Prostate gland (tissue), 2 donors: ENCODE results near the gene SMC5. TPM values are rescaled to one million over a fixed set of nuclear protein-coding genes. Genes with fewer than 3 reads are reported as not detected.
"Not testable (repeated sequence)": the region's sequence is repeated elsewhere in the genome, so short reads cannot be mapped to it uniquely, and the experiment has no call there.

Source experiments
- DNase-seq: peaks from one replicate; pipeline ENCODE4 v3.0.0-alpha.2; 2019; ENCODE audit warnings: low spot score
- H3K27ac ChIP-seq, 2 donors: fragments of 200-600 bp; sonication (generic); 2 replicates each; pipeline ENCODE4 v1.5.1; 2017 to 2019
- H3K27me3 ChIP-seq: fragments of 200-600 bp; sonication (generic); replicated peaks from 2 replicates; pipeline ENCODE4 v1.5.1; 2019; ENCODE audit not compliant: insufficient read depth
- H3K36me3 ChIP-seq, 2 donors: fragments of 200-600 bp; sonication (generic); 1 replicate in 1 of 2; 2 replicates in 1 of 2; pipeline versions ENCODE4 v1.5.1 to v1.8.1; 2017 to 2019
- H3K4me1 ChIP-seq: fragments of 200-600 bp; sonication (generic); replicated peaks from 2 replicates; pipeline ENCODE4 v1.5.1; 2019
- H3K4me3 ChIP-seq, 2 donors: fragments of 200-600 bp; sonication (generic); 2 replicates each; pipeline ENCODE4 v1.5.1; 2017 to 2019
- H3K9me3 ChIP-seq: fragments of 200-600 bp; sonication (generic); 2 replicates; pipeline ENCODE4 v1.5.1; 2017
- CTCF ChIP-seq, 4 experiments: fragments of 200-600 bp in 2 of 4; fragments of 450-650 bp in 2 of 4; sonication (generic) in 2 of 4; IDR thresholded peaks; 1 replicate in 3 of 4; 2 replicates in 1 of 4; pipeline ENCODE4 v1.5.1; 2016 to 2019; ENCODE audit warnings: antibody characterized with exemption in 4 of 4, mild to moderate bottlenecking in 2 of 4, moderate library complexity in 2 of 4
- POLR2A ChIP-seq: fragments of 450-650 bp; IDR thresholded peaks from one replicate; pipeline ENCODE4 v1.6.1; 2016; ENCODE audit warnings: antibody characterized with exemption, mild to moderate bottlenecking
- POLR2AphosphoS5 ChIP-seq: sonication (generic); formaldehyde crosslinking; IDR thresholded peaks from one replicate; pipeline ENCODE4 v1.6.1; 2017; ENCODE audit warnings: antibody characterized with exemption
- WGBS: methylation state at CpG from one replicate; pipeline ENCODE4 v1.1.5; 2018; 5-methylcytosine and 5-hydroxymethylcytosine counted together
- intact Hi-C: fragments of 100-400 bp; cut with DNase I; formaldehyde crosslinking; loops from one replicate; pipeline ENCODE4 v1.14.2; 2022
- total RNA-seq, 2 donors: library from RNA; depleted of rRNA; stranded (reverse); fragments of >200 nt; gene quantifications; one replicate each; pipeline ENCODE4 v1.1.0, GENCODE V29; 2016

The SMC5 gene
- total RNA-seq, 2 donors from 2014 or later = 28.7 to 29.7 TPM

- whole genome bisulfite sequencing = 24% methylated on average over 2 of the region's 2 CpGs
- H3K4me3 ChIP-seq = no peak overlapping the region
- no peaks in the 10 kb centered on the region for H3K36me3 ChIP-seq
- H3K27ac ChIP-seq = no peak overlapping the region
- TF ChIP-seq POLR2A = no peak
- TF ChIP-seq CTCF (IDR thresholded peaks at IDR 0.05) = no peak
- TF ChIP-seq POLR2AphosphoS5 = no peak
- intact Hi-C loops = loop anchor here (10.0 kb wide), 2 partner anchors 83 to 253 kb away; no protein-coding TSS in a partner anchor
- no peak for DNase-seq
- no peaks in the 10 kb centered on the region for H3K27me3 ChIP-seq
- H3K9me3 ChIP-seq = no peaks in the 10 kb centered on the region
- H3K4me1 ChIP-seq = no peaks in the 10 kb centered on the region
These were observed 30.7 kb upstream of the SMC5 start for GRCh38 chr9:70228118-70228517.

DNA sequence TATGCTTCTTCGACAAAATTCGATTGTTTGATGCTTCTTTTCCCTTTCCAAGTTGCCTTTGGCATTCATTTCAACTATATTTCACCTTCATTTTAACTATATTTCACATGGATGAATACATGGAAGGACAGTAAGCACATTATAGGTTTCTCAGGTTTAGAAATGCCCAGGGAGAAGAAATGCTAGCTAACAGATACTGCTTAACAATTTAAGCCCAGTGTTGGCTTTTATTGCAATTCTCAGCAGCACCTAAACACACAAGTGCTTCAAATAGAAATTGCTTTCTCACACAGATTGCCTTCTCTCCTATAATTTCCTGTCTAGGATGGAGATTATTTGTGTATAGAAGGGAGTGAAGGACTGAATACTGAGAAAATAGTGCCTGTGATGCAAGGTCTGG is 30.2 kb upstream of the SMC5 start:
- intact Hi-C loops = loop anchor here (10.0 kb wide), 2 partner anchors 84 to 254 kb away; no protein-coding TSS in a partner anchor
- Histone ChIP-seq H3K27ac (no peak overlapping the region), H3K27me3 (no peaks in the 10 kb centered on the region), H3K36me3 (no peaks in the 10 kb centered on the region), H3K4me1 (no peaks in the 10 kb centered on the region), H3K4me3 (no peak overlapping the region), H3K9me3 (no peaks in the 10 kb centered on the region)
- no peak for DNase-seq
- TF ChIP-seq CTCF (IDR thresholded peaks at IDR 0.05) (no peak), POLR2A (no peak), POLR2AphosphoS5 (no peak)
- 44% methylated on average over 2 of the region's 2 CpGs for WGBS

- intact Hi-C loops = loop anchor here (10.0 kb wide), 2 partner anchors 84 to 254 kb away; no protein-coding TSS in a partner anchor
- DNase-seq = no peak
- no peak for TF ChIP-seq POLR2AphosphoS5
- no peak for TF ChIP-seq CTCF (IDR thresholded peaks at IDR 0.05)
- no peak for TF ChIP-seq POLR2A
- Histone ChIP-seq H3K36me3 (no peaks in the 10 kb centered on the region), H3K4me1 (no peaks in the 10 kb centered on the region), H3K4me3 (no peak overlapping the region), H3K9me3 (no peaks in the 10 kb centered on the region), H3K27ac (no peak overlapping the region), H3K27me3 (no peaks in the 10 kb centered on the region)
- 59% methylated on average over 4 of the region's 4 CpGs for WGBS
These were observed 29.8 kb upstream of the SMC5 start for GRCh38 chr9:70229026-70229425.

DNA sequence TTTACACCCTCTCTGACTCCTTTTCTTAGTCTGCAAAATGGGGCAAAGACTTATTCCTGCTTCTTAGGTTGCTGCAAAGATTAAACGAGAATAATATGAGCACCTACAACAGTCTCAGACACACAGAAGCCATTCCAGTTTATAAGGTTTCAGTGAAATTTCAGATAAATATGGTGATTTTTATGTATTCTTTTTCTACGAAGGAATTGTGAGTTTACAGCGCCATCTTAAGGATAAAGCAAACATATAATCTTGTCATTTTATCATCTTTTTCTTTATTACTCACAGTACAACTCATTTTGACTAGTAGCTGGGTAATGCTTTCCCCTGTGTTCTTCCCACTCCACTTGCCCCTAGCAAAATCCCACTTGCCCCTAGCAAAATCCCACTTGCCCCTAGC is 29.2 kb upstream of the SMC5 start:
- 27% methylated on average over 3 of the region's 3 CpGs for WGBS
- TF ChIP-seq CTCF (IDR thresholded peaks at IDR 0.05) (peak in 2 of 4 experiments; percentile 26), POLR2AphosphoS5 (no peak)

GRCh38 chr9:70232476-70232875 is 26.3 kb upstream of the SMC5 start:
- H3K4me1 ChIP-seq = no peaks in the 10 kb centered on the region
- no peaks in the 10 kb centered on the region for H3K27me3 ChIP-seq
- no peaks in the 10 kb centered on the region for H3K36me3 ChIP-seq
- no peak overlapping the region for H3K4me3 ChIP-seq
- intact Hi-C loops = no loop called here
- no peaks in the 10 kb centered on the region for H3K9me3 ChIP-seq
- no peak for TF ChIP-seq POLR2AphosphoS5
- TF ChIP-seq CTCF (IDR thresholded peaks at IDR 0.05) = no peak
- TF ChIP-seq POLR2A = no peak
- H3K27ac ChIP-seq = no peak overlapping the region
- DNase-seq = no peak
- 30% methylated on average over 4 of the region's 4 CpGs for WGBS

More for the DNA sequence above, 29.2 kb upstream of the SMC5 start:
- no peak for DNase-seq
- Histone ChIP-seq H3K36me3 (no peaks in the 10 kb centered on the region), H3K27ac (no peak overlapping the region), H3K4me1 (no peaks in the 10 kb centered on the region), H3K27me3 (no peaks in the 10 kb centered on the region), H3K9me3 (no peaks in the 10 kb centered on the region), H3K4me3 (no peak overlapping the region)
- intact Hi-C loops = loop anchor here (10.0 kb wide), 2 partner anchors 85 to 255 kb away; no protein-coding TSS in a partner anchor

DNA sequence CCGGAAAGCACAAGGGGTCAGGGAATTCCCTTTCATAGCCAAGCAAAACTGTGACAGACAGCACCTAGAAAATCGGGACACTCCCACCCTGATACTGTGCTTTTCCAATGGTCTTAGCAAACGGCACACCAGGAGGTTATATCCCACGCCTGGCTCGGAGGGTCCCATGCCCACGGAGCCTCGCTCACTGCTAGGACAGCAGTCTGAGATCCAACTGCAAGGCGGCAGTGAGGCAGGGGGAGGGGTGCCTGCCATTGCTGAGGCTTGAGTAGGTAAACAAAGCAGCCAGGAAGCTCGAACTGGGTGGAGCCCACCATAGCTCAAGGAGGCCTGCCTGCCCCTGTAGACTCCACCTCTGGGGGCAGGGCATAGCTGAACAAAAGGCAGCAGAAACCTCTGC is 24.6 kb upstream of the SMC5 start:
- H3K4me3 ChIP-seq, H3K4me1 ChIP-seq, intact Hi-C loops, H3K27me3 ChIP-seq, DNase-seq, H3K36me3 ChIP-seq, H3K9me3 ChIP-seq, H3K27ac ChIP-seq: not testable (repeated sequence)
- 87% methylated on average over 9 of the region's 9 CpGs for WGBS

DNA sequence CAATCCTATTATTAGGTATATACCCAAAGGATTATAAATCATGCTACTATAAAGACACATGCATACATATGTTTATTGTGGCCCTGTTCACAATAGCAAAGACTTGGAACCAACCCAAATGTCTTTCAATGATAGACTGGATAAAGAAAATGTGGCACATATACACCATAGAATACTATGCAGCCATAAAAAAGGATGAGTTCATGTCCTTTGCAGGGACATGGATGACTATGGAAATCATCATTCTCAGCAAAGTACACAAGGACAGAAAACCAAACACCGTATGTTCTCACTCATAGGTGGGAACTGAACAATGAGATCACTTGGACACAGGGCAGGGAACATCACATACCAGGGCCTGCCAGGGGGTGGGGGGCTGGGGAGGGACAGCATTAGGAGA is 12.8 kb upstream of the SMC5 start:
- H3K27ac ChIP-seq, H3K36me3 ChIP-seq, H3K4me3 ChIP-seq, DNase-seq, H3K27me3 ChIP-seq, intact Hi-C loops, H3K4me1 ChIP-seq, H3K9me3 ChIP-seq: not testable (repeated sequence)
- 100% methylated on average over 1 of the region's 1 CpG for WGBS
